ENCODE results near the gene LRRC10B.

Gene LRRC10B

DNA sequence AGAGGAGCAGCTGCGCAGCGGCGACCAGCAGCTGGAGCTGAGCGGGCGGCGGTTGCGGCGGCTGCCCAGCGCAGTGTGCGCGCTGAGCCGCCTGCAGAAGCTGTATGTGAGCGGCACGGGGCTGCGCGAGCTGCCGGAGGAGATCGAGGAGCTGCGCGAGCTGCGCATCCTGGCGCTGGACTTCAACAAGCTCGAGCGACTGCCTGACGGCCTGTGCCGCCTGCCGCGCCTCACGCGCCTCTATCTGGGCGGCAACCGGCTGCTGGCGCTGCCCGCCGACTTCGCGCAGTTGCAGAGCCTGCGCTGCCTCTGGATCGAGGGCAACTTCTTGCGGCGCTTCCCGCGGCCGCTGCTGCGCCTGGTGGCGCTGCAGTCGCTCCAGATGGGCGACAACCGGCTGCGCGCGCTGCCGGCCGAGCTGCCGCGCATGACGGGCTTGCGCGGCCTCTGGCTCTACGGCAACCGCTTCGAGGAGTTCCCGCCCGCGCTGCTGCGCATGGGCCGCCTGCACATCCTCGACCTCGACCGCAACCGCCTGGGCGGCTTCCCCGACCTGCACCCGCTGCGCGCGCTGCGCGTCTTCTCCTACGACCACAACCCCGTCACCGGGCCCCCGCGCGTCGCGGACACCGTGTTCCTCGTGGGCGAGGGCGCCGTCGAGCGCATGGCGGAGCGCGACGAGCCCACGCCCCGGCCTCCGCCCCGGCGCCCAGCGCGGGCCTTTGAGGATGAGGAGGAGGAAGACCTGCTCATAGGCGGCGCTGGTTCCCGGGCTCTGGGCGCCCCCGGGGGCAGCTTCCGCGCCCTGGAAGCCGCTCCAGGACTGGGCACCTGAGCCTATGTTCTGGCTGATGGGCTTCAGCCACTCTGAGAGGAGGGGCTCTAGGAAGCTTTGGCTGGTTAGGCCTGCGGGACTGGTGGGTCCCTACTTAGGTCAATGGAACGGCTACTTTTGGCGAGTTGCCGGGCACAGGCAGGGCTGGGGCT, 787 bp downstream of the LRRC10B start:
- peak; percentile 89 for DNase-seq (ENCODE audit: low spot score)

DNA sequence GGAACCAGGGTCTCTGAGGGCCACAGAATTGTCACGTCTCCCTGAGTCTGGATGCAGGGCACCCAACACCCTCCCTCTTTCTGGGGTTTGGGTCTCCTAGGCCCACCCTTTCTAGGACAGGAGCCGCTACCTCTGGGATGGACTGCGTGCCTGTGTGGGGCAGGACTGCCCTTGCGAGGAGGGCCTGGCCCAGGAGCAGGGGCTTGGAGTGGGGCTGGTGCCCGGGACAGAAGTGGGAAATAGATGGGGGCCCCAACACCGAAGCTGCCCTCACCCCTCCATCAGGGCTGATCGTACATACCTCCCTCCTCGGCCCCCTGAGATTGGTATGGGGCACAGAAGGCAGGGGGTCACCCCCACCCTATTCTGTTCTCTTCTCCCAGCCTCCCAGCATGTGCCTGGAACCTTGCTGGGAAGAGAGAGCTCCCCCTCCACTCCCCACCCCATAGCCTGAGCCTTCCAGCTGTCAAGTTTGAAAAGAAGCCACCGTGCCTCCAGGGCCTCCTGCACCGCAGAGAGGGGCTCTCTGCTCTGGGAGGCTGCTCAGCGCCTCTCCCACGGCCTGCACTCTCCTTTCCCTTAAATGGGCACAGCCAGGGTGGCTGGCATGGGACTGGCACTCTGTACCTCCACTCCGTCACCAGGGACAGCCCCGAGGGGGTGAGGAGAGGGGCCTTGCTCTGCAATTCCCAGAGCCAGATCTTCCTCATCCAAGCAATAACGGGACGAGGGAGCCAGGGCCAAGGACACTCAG, 1.8 kb downstream of the LRRC10B start:
- DNase-seq (ENCODE audit: low spot score): no peak

DNA sequence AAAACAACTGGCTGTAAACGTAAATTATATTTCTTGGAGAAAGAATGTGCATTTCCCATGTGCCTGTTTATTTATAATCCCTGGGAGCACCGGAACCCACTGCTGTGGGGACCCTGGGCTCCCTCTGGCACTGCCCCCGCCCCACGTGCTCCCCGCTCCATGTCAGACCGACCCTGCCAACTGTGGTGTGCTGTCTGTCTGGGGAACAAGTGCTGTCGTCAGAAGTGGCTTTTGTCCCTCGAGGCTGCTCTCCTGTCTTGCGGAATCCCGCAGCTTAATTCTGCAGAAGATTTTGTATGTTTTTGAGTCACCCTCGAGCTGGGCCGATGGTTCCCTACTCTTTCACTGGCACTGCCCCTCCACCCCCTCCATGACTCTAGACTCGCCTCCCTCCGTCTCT, 2.4 kb downstream of the LRRC10B start:
- no peak for DNase-seq (ENCODE audit: low spot score)

DNA sequence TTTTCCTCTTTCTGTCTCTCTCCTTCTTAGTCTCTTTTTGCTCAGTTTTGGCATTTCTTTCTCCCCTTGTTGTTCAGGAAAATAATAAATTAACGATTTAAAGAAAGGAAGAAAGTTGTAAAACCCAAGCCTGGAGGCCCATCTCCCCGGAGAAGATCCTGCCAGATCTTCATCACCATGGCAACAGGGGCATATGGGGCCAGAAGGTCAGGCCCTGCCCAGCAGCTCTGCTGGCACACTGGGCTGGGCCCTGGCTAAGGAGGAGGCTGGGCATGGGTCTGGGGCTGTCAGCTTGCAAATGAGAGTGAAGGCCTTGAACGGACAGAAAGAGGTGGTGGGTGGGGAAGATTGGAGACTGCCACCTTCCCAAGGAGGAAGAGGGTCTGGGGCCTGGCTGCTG, 2.8 kb downstream of the LRRC10B start:
- DNase-seq (ENCODE audit: low spot score): no peak

DNA sequence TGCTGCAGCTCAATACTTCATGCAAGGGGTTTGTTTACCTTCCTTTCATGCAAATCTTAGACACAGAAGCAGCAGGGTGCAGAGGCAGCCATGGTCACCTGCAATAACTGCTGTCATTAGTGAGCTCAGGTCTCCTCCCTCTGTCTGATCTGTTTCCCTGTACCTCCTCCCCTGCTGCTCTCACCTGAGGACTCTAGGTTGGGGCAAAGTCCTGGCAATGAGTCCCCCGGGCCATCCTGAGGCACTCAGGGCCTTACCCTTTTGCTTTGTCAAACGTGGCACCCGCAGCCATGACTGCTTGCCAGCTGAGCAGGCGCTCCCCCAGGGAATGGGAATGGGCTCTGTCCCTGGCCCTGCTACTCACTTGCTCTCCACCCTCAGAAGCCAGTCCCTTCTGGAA, 3.9 kb downstream of the LRRC10B start:
- no peak for DNase-seq (ENCODE audit: low spot score)

DNA sequence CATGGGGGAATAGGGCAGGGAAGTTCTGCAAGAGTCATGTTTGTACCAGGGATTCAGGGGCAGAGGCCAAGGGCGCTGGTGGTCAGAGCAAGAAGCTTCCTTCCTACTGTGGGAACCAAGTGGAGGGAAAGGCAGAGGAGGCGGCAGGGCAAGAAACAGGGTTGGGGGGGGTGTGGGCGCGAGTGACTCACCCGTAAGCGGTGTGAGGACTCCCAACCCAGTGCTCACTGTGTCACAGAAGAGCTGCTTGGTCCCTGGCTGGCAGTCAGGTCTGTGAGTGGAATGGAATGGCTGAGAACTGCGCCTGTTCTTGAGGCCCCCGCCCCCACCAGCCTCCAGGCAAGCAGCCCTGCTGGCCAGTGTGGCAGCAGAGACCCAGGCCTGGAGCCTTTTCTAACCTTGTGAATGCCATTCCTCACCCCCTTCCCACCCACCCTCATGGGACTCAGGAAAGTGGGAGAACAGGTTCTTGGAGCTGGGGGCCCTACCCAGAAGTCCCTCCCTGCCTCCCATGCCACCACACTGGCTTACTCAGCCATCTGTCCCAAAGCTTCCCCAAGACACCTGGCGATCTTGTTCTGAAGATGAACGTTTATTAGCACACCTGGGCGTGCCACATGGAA, 4.7 kb downstream of the LRRC10B start:
- DNase-seq (ENCODE audit: low spot score): no peak

DNA sequence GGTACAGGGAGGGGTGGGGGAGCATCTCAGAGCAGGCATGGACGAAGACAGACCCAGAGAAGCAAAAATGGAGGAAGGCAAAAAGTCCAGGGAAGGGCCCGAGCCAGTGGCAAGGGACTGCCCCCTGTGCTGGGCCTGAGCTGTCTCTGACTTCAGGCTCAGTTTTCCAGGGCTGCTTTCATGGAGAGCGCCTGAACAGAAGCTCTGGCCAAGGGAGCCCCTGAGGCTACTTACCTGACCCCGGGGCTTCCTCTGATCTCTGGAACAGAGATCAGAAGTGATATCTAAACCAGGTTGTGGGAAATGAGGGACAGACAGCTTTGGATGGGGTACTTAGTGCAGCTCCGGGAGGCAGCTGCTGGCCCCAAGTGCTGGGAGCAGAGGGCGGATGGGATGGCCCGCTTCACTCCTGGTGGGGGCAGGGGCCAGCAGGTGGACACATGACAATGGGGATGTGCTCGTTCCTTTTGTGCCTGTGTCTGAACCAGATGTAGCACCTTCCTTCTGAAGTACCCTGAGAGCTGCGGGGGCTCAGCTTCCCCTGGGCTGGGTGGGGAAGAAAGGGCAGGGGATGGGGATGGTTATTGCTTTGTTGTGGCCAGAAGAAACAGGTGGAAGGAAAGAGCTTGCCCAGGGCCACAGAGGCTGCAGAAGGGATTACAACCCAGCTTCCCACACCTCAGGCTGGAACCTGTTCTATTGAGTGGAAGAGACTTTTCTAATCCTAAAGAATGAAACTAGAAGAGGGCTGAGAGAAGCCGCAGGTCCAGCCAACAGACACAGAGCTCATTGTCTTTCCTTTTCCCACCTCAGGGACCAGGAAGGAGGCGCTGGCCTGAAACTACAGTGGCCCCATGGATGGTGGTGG, 5.7 kb downstream of the LRRC10B start:
- DNase-seq (ENCODE audit: low spot score): no peak

DNA sequence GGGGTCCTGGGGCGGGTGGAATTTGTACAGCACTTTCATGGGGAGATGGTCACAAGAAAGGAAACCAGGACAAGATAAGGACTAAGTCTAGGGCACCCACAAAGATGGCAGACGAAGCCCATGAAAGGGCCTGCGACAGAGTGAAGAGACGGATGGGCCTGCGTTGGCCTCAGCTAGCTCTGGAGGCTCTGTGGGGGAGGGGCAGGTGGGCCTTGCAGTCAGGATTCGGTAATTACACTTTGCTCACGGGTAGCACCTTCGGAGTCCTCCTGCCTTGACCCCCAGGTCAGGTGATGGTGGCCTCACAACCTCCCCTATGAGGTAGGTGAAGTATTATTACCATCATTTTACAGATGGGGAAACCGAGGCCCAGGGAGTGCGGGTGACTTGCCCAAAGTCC, 7.1 kb downstream of the LRRC10B start:
- DNase-seq (ENCODE audit: low spot score): no peak

DNA sequence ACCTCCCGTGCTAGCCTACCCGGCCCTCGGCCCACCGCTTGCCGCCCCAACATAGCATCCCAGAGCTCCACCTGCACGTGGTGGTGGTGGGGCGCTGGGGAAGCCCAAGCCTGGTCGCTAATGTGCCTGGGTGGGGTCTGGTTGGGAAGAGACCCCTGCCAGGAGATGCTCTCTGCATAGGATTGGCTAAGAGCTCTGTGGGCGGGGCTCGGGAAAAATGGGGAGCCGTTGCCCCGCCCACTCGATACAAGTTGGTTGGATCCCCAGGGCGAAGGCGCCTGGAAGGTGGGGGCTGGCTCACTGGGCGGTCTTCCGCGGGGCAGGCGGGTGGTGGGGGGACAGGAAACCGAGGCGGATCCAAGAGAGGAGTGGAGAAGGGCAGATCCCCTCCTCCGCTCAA, 7.6 kb downstream of the LRRC10B start:
- DNase-seq (ENCODE audit: low spot score): no peak

DNA sequence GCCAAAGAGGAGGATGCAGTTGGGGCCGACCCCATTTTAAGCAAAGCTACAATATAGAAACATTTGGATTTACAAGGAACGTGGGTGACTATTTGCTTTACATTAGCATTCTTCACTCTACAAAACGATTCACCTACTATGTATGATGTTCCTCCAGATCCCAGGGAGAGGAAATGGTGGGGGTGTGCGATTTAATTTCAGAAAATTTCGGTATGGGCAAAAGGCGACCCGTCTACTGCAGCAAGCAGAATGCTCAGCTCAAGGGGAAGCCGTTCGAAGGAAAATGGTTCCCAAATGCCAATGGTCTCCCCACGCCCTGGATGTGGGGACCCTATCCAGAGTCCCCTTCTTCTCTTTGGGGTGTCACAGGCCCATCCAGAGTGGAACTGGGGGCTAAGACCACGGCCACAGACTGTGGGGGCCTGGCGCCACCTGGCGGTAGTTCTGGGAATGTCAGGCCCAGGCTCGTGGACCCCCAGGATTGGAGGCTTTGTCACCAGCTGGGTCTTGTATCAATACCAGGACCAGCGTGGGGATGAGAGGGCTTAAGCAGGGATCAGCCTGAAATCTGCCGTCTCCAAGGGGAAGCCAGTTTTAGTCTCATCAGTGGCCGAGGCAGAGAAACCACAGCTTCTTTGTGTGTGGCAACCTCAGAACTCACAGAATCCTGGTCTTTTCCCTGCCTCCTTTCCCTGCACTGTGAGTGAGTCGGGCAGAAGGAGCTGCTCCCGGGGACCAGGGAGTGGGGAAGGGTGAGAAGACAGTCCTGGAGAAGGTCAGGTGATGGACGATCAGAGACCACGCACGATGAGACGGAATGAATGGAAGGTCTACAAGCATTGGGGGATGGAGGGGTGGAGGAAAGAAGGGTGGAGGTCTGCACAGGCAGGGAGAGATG, 8.4 kb downstream of the LRRC10B start:
- peak; percentile 84 for DNase-seq (ENCODE audit: low spot score)

DNA sequence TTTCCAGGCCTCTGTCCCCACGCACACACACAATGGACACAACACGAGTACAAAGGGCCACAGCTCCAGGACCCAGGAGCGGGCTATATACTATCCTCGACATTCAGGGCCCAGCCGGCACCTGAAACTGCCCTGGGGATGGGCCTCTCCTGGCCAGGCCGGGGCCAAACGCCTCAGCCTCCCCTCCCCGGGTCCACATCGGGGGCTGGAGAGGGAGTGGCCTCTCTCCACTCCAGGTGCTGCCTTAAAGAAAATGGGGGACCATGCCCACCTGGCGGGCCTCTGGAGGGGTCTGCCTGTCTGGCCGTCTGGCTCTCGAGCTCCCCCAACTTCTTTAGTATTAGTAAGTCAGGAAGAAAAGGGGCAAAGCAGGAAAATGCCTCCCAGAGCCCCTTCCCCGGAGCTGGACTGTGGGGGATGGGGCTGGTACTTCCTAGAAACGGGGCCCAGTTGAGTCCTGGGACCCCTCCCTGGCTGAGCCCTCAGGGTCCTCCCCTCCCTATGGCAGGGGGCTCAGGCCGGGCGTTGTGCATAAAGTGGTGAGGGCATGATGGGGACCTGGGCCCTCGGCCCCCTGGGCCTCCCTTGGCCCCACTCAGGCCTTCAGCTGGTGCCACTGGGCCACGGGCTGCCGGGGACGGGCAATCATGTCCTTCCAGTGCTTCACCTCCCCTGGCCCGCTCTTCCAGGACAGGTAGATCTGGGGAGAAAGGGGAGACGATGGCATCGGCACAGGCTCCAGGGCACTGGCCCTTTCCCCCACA, 9.7 kb downstream of the LRRC10B start:
- DNase-seq (ENCODE audit: low spot score): no peak

DNA sequence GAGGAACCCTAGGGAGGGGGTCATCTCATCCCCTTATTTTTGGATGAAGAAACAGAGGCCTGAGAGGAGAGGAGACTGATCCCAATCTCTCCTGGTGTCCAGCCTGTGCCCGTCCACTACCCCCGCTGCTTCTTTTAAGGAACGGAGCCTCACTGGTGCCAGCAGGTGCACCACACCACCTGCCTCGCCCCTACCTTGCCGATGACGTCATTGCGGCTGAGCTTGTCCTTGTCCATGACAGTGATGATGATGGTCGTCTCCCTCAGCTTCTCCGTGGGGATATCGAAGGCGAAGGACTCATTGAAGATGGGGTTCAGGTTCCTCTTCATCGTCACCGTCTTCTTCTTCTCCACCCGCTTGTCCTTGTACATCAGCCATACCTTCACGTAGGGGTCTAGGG, 14.3 kb downstream of the LRRC10B start:
- no peak for DNase-seq (ENCODE audit: low spot score)

DNA sequence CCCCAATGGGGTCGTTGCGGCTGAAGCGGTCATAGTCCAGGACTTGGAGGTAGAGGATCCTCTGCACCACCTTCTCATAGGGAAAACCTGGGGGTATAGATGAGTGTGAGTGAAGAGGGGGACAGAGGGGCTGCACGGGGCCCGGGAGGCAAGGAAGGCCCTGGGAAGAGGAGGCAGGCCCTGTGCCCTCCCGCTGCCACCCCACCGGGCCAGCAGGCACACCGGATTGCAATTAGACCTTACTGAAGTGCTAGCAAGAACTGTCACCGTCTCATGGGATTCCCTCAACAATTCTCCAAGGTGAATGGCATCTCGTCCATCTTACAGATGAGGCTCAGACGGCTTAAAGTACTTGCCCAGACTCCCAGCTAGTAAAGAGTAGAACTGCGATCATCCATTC, 15.9 kb downstream of the LRRC10B start:
- no peak for DNase-seq (ENCODE audit: low spot score)

DNA sequence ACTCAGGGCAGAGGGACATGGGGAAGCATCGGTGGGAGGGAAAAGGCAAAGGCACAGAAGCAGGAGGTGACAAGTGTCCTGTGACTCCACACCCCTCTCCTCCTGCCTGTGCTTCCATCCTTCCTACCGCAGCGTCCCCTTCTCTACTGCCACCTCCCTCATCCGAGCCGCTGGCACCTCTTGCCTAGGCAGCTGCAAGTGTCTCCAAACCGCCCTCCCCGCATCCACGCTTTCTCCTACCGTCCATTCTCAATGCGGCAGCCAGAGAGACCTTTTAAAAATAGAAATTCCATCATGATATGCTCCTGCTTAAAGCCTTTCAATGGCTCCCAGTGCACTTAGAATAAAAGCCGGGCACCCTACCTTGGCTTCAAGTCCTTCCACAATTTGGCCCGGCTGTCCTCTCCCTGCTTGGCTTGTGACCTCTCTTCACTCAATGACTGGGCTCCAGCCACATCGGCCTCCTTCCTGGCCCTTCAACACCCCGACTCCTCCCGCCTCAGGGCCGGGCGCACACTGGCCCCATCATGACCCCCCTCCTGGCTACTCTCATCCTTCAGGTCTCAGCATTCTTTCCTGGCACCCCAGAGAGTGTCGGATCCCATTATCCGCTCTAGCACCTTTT, 16.5 kb downstream of the LRRC10B start:
- no peak for DNase-seq (ENCODE audit: low spot score)

DNA sequence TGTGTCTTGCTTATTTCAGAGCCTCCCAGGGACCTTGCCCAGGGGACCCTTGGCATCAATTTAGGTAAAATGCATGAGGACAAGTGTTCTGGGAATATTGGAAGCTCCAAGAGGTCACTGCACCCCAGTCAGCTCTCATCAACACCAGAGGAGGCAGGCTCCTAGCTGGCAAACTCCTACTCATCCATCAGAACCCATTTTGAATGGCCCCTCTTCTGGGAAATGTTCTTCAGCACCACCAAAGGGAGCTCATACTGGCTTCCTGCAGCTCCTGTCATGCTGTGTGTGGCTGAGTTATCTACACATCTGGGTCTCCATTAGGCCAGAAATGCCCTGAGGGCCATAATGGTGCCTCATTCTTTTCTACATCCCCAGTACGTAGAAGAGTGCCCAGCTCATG, 17.7 kb downstream of the LRRC10B start:
- no peak for DNase-seq (ENCODE audit: low spot score)

DNA sequence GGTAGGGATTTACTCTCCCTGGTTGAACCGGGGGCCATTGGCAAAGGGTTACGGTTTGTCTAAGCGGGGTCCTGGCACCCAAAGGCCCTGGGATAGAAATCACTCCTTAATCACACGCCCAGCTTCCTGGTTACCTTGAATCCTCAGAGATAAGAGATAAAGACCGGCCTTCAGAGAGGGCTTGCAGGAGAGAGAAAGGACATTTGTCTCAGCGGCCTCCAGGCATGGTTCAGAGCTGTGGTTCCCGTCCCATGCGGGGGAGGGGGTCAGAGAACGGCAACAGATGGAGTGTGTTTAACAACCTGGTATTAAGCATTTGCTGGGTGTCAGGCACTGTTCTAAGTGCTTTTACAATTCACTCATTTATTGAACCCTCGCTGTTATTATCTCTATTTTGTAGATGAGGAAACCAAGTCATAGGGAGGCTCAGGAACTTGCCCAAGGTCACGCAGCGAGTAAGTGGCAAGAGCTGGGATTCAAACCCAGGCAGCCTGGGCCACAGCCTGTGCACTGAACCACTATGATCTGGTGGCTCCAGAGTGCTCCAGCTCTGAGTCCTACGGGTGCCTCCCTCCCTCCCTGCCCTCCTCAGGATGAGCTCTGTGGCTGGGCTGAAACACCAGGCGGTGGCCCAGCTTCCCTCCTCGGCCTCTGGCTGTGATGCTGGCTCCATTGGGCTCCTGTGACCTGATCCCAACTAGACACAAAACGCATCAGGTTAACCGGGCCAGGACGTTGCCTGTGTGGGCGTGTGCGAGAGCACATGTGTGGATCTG, 18.6 kb downstream of the LRRC10B start:
- DNase-seq (ENCODE audit: low spot score): no peak

DNA sequence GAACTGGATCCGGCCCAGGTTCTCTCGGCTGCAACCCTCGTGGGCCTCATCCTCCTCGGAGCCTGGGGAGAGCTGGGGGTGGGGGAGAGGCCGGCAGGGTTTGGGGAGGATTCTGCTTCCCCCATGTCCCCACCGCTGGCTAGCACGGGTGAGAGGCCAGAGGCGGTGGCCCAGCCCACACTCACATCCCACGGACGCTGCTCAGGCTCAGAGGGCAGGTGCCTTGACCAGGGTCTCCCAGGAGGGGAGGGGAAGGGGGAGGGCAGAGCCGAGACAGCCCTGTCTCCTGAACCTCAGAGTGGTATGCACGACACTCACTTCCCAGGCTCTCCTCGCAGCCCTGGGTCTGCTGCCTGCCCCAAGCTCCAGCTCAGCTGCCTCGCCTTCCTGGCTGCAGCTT, 19.6 kb downstream of the LRRC10B start:
- DNase-seq (ENCODE audit: low spot score): no peak

DNA sequence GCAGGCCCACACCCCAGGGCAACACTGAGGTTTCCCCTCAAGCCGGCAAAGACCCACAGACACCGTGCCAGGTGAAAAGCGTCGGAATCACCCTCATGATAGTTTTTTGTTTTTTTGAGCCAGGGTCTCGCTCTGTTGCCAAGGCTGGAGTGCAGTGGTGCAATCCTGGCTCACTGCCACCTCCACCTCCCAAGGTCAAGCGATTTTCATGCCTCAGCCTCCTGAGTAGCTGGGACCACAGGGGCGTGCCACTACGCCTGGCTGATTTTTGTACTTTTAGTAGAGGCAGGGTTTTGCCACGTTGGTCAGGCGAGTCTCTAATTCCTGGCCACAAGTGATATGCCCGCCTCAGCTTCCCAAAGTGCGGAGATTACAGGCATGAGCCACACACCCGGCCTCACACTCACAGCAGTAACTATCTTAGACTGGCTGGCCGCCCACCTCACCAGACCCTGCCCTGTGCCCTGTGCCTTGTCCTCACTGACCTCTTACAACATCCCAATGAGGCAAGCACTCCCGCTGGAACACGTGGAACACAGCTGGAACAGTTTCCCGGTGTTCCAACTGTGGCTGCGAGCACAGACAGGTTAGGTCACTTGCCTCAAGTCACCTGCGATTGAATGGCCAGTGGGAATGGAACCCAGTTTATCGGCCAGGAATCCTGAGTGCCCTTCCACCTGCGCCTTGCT, 21.1 kb downstream of the LRRC10B start:
- DNase-seq (ENCODE audit: low spot score): no peak
